T47D (cell line): ENCODE data around the gene STAG1.
"Not testable (repeated sequence)": the region's sequence is repeated elsewhere in the genome, so short reads cannot be mapped to it uniquely, and the experiment has no call there.

Source experiments
- DNase-seq, 2 experiments: peaks; one replicate each; pipeline versions ENCODE4 v3.0.0 to v3.0.0-alpha.2; 2011 to 2012; ENCODE audit warnings: low read depth in 1 of 2, low spot score in 1 of 2
- JUND ChIP-seq: IDR thresholded peaks from 2 replicates; pipeline ENCODE4 v1.6.1; 2012; ENCODE audit warnings: low read depth
- in situ Hi-C: cut with HindIII; loops from 2 replicates; pipeline ENCODE4 v1.10.0; 2016; ENCODE audit warnings: low sequenced_read_pairs, low pct_unique_long_range_greater_than_20kb

STAG1 gene

GRCh38 chr3:136711277-136711676, 40.9 kb downstream of the STAG1 start:
- in situ Hi-C loops = no loop called here
- TF ChIP-seq JUND = no peak
- no peak for DNase-seq

- DNase-seq, in situ Hi-C loops: not testable (repeated sequence)
Observed at GRCh38 chr3:136709775-136710174, 42.4 kb downstream of the STAG1 start.

GRCh38 chr3:136708333-136708985, 43.7 kb downstream of the STAG1 start:
- DNase-seq = no peak
- in situ Hi-C loops = no loop called here
- no peak for TF ChIP-seq JUND

- no peak for TF ChIP-seq JUND
- DNase-seq = no peak
- in situ Hi-C loops = no loop called here
Observed at GRCh38 chr3:136703429-136703828, 48.7 kb downstream of the STAG1 start.

GRCh38 chr3:136699271-136699828, 52.8 kb downstream of the STAG1 start:
- DNase-seq = no peak
- no peak for TF ChIP-seq JUND
- in situ Hi-C loops = no loop called here

GRCh38 chr3:136698361-136698760, 53.8 kb downstream of the STAG1 start:
- TF ChIP-seq JUND = no peak
- DNase-seq = no peak
- in situ Hi-C loops = no loop called here

GRCh38 chr3:136696797-136697196, 55.4 kb downstream of the STAG1 start:
- no peak for TF ChIP-seq JUND
- in situ Hi-C loops = no loop called here
- no peak for DNase-seq

GRCh38 chr3:136694321-136694720, 57.9 kb downstream of the STAG1 start:
- DNase-seq = no peak
- no peak for TF ChIP-seq JUND
- in situ Hi-C loops = no loop called here

- in situ Hi-C loops = no loop called here
- TF ChIP-seq JUND = no peak
- no peak for DNase-seq
Observed at GRCh38 chr3:136690599-136690998, 61.6 kb downstream of the STAG1 start.

- TF ChIP-seq JUND = no peak
- in situ Hi-C loops = no loop called here
Observed at GRCh38 chr3:136685882-136686281, 66.3 kb downstream of the STAG1 start.

GRCh38 chr3:136682740-136683312, 69.4 kb downstream of the STAG1 start:
- DNase-seq = no peak
- in situ Hi-C loops = no loop called here
- TF ChIP-seq JUND = no peak

More at GRCh38 chr3:136685882-136686281, 66.3 kb downstream of the STAG1 start:
- no peak for DNase-seq

GRCh38 chr3:136678981-136679380, 73.2 kb downstream of the STAG1 start:
- TF ChIP-seq JUND = no peak
- in situ Hi-C loops = no loop called here
- DNase-seq = no peak

GRCh38 chr3:136676009-136676408, 76.2 kb downstream of the STAG1 start:
- DNase-seq = no peak
- TF ChIP-seq JUND = no peak
- in situ Hi-C loops = no loop called here

GRCh38 chr3:136675150-136675858, 76.9 kb downstream of the STAG1 start:
- DNase-seq = no peak
- TF ChIP-seq JUND = no peak
- in situ Hi-C loops = no loop called here
